GM21367 (cell line): ENCODE data around the gene DRC1.

Source experiments
- ATAC-seq: cut with Tn5 transposase; IDR thresholded peaks from one replicate; pipeline ENCODE4 v1.9.1; 2021; ENCODE audit not compliant: unreplicated experiment

The DRC1 gene

GRCh38 chr2:26475832-26476501 lies 74.2 kb downstream of the DRC1 start:
- ATAC-seq: no peak

- ATAC-seq: no peak
Measured at GRCh38 chr2:26477126-26477910, 75.6 kb downstream of the DRC1 start.

GRCh38 chr2:26477911-26478253 lies 76.2 kb downstream of the DRC1 start, which contains the start of gene OTOF:
Gene OTOF, minus strand, starts transcription at chr2:26478124.
- ATAC-seq: no peak

GRCh38 chr2:26478366-26478765 lies 76.6 kb downstream of the DRC1 start:
- no peak for ATAC-seq

- ATAC-seq: no peak
Measured at GRCh38 chr2:26479131-26479788, 77.5 kb downstream of the DRC1 start.

- ATAC-seq: no peak
Measured at GRCh38 chr2:26479789-26480565, 78.3 kb downstream of the DRC1 start.

GRCh38 chr2:26480566-26481423 lies 79.1 kb downstream of the DRC1 start:
- ATAC-seq: no peak

GRCh38 chr2:26481706-26482105 lies 80.0 kb downstream of the DRC1 start:
- no peak for ATAC-seq

GRCh38 chr2:26482211-26483026 lies 80.7 kb downstream of the DRC1 start:
- no peak for ATAC-seq

- no peak for ATAC-seq
Measured at GRCh38 chr2:26483027-26483326, 81.3 kb downstream of the DRC1 start.

- ATAC-seq: no peak
Measured at GRCh38 chr2:26483516-26483915, 81.8 kb downstream of the DRC1 start.

GRCh38 chr2:26483957-26484565 lies 82.3 kb downstream of the DRC1 start:
- no peak for ATAC-seq

- ATAC-seq: no peak
Measured at GRCh38 chr2:26484579-26484978, 82.9 kb downstream of the DRC1 start.

GRCh38 chr2:26485099-26485498 lies 83.4 kb downstream of the DRC1 start:
- no peak for ATAC-seq

- ATAC-seq: no peak
Measured at GRCh38 chr2:26485725-26486418, 84.2 kb downstream of the DRC1 start.

- ATAC-seq: no peak
Measured at GRCh38 chr2:26486789-26487188, 85.1 kb downstream of the DRC1 start.

GRCh38 chr2:26487192-26487591 lies 85.5 kb downstream of the DRC1 start:
- no peak for ATAC-seq

- no peak for ATAC-seq
Measured at GRCh38 chr2:26488463-26489212, 86.9 kb downstream of the DRC1 start.
